ENCODE measurements around the gene F3.

Gene F3

GRCh38 chr1:94527447-94528031 lies 14.0 kb downstream of the F3 start:
- no peak for DNase-seq

GRCh38 chr1:94526152-94526980 lies 15.2 kb downstream of the F3 start:
- no peak for DNase-seq

- no peak for DNase-seq
Measured at GRCh38 chr1:94524531-94524930, 17.0 kb downstream of the F3 start.

- DNase-seq: no peak
Measured at GRCh38 chr1:94522304-94522703, 19.3 kb downstream of the F3 start.

GRCh38 chr1:94519351-94519750 lies 22.2 kb downstream of the F3 start:
- no peak for DNase-seq

GRCh38 chr1:94515296-94515947 lies 26.1 kb downstream of the F3 start:
- no peak for DNase-seq

GRCh38 chr1:94514095-94514727 lies 27.3 kb downstream of the F3 start:
- DNase-seq: no peak

- no peak for DNase-seq
Measured at GRCh38 chr1:94512816-94513215, 28.7 kb downstream of the F3 start.

GRCh38 chr1:94504601-94505000 lies 37.0 kb downstream of the F3 start:
- no peak for DNase-seq

GRCh38 chr1:94503153-94503552 lies 38.4 kb downstream of the F3 start:
- DNase-seq: no peak

- DNase-seq: no peak
Measured at GRCh38 chr1:94501935-94502334, 39.6 kb downstream of the F3 start.

GRCh38 chr1:94501426-94501825 lies 40.1 kb downstream of the F3 start:
- no peak for DNase-seq

- DNase-seq: no peak
Measured at GRCh38 chr1:94496076-94496755, 45.3 kb downstream of the F3 start.

- DNase-seq: no peak
Measured at GRCh38 chr1:94490556-94490955, 51.0 kb downstream of the F3 start.

- no peak for DNase-seq
Measured at GRCh38 chr1:94486990-94487389, 54.6 kb downstream of the F3 start.

- DNase-seq: peak; percentile 53
Measured at GRCh38 chr1:94481473-94481933, 60.1 kb downstream of the F3 start.

- no peak for DNase-seq
Measured at GRCh38 chr1:94479682-94480081, 61.9 kb downstream of the F3 start.

All from CD4-positive, alpha-beta T cell treated with Interleukin-12 subunit alpha and Interleukin-12 subunit beta, for 1 hour (primary cell).